Tibial artery (tissue), 4 donors: Measurements from ENCODE around the gene SLC26A6.

Source experiments
- DNase-seq, 2 donors: peaks; one replicate each; pipeline ENCODE4 v3.0.0-alpha.2; 2019
- H3K27ac ChIP-seq, 2 donors: fragments of 200-600 bp; sonication (generic) in 1 of 2; 1 replicate in 1 of 2; 2 replicates in 1 of 2; pipeline ENCODE4 v1.5.1; 2018 to 2019; ENCODE audit warnings: mild to moderate bottlenecking in 1 of 2
- H3K27me3 ChIP-seq, 2 donors: fragments of 200-600 bp; sonication (generic) in 1 of 2; one replicate each; pipeline versions ENCODE4 v1.5.1 to v1.6.0; 2016 to 2019
- H3K36me3 ChIP-seq, 3 donors: fragments of 200-600 bp; sonication (generic) in 2 of 3; one replicate each; pipeline ENCODE4 v1.5.1; 2016 to 2019; ENCODE audit warnings: mild to moderate bottlenecking in 2 of 3
- H3K4me1 ChIP-seq, 4 donors: fragments of 200-600 bp; sonication (generic) in 2 of 4; 1 replicate in 3 of 4; 2 replicates in 1 of 4; pipeline ENCODE4 v1.5.1; 2016 to 2019
- H3K4me3 ChIP-seq, 2 donors: fragments of 200-600 bp; sonication (generic) in 1 of 2; 1 replicate in 1 of 2; 2 replicates in 1 of 2; pipeline ENCODE4 v1.5.1; 2018 to 2019; ENCODE audit warnings: mild to moderate bottlenecking in 2 of 2
- H3K9me3 ChIP-seq, 3 donors: fragments of 200-600 bp; sonication (generic) in 1 of 3; one replicate each; pipeline ENCODE4 v1.5.1; 2016 to 2019
- CTCF ChIP-seq, 2 experiments: fragments of 200-600 bp in 1 of 2; fragments of 450-650 bp in 1 of 2; IDR thresholded peaks; one replicate each; pipeline ENCODE4 v1.5.1; 2017 to 2019; ENCODE audit warnings: antibody characterized with exemption in 2 of 2, mild to moderate bottlenecking in 1 of 2, moderate library complexity in 1 of 2
- intact Hi-C: fragments of 100-400 bp; cut with DNase I; formaldehyde crosslinking; loops from one replicate; pipeline ENCODE4 v1.15.0; 2023; ENCODE audit warnings: low total_unique reads

SLC26A6 gene

GRCh38 chr3:48664313-48664644 is 29.0 kb upstream of the SLC26A6 start:
- TF ChIP-seq CTCF (IDR thresholded peaks at IDR 0.05) = no peak
- Histone ChIP-seq H3K27me3 (peaks cover 0 to 13% of the 10 kb centered on the region in 2 donors), H3K4me1 (peaks cover 0 to 32% (median 18%) of the 10 kb centered on the region in 4 donors), H3K9me3 (no peaks in the 10 kb centered on the region), H3K36me3 (peaks cover 0 to 9% (median 5%) of the 10 kb centered on the region in 3 donors), H3K27ac (peak overlapping the region; percentile 85 to 86), H3K4me3 (peak overlapping the region; percentile 52 to 56)
- no peak for DNase-seq
- intact Hi-C loops = no loop called here

- H3K27me3 ChIP-seq = peaks cover 0 to 13% of the 10 kb centered on the region in 2 donors
Observed at GRCh38 chr3:48663489-48664312, 28.4 kb upstream of the SLC26A6 start.

DNA sequence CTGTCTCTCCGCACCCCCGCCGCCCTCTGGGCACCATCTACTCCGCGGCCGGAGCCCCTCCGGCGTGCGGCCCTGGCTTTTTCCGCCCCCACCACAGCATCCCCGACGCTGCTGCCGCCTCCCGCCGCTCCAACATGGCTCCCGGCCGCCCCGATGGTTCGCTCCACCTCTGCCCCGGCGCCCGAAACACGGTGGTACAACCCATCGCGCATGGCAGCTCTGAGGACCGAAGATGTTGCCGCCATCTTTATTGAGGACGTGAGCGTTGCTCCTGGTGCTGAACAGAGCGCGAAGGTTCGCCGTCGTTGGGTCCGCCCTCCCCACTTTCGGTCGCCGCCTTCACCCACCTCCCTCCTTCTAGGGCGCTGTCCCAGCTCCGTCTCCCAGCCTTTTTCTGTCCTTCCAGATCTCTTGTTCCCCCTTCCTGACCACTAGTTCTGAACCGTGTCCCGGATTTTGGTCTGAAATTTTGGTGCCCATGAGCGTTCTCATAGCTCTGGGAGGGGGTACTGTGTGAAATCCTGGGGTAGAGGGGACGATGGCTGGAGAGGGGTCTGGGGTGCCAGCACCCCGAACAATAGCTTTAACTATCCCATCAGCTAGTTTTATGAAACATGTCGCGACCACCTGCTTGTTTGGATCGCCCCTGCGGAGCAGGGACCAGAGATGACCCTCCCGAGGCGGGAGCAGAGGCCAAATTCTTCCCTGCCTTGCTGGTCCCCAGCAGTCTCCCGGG is 27.7 kb upstream of the SLC26A6 start, which contains the start of gene CELSR3:
TSS of gene CELSR3 (minus strand) at position 134 of the 736 bp plus-strand sequence. CDS start 252 bp downstream, outside the sequence.
- TF ChIP-seq CTCF (IDR thresholded peaks at IDR 0.05) = no peak
- Histone ChIP-seq H3K27me3 (peaks cover 0 to 13% of the 10 kb centered on the region in 2 donors), H3K27ac (peak within 1 kb of the TSS; percentile 85 to 86), H3K36me3 (peaks cover 0 to 9% (median 5%) of the 10 kb centered on the region in 3 donors), H3K4me1 (peaks cover 0 to 32% (median 18%) of the 10 kb centered on the region in 4 donors), H3K4me3 (peak within 1 kb of the TSS; percentile 52 to 56), H3K9me3 (no peaks in the 10 kb centered on the region)
- DNase-seq = peak; percentile 72 to 89
- intact Hi-C loops = no loop called here

More at GRCh38 chr3:48663489-48664312, 28.4 kb upstream of the SLC26A6 start:
- peak; percentile 60 to 69 for TF ChIP-seq CTCF (IDR thresholded peaks at IDR 0.05)
- DNase-seq = peak; percentile 91 to 98
- H3K4me1 ChIP-seq = peaks cover 0 to 32% (median 18%) of the 10 kb centered on the region in 4 donors
- H3K27ac ChIP-seq = peak overlapping the region; percentile 85 to 86
- peaks cover 0 to 9% (median 5%) of the 10 kb centered on the region in 3 donors for H3K36me3 ChIP-seq
- no peaks in the 10 kb centered on the region for H3K9me3 ChIP-seq
- intact Hi-C loops = no loop called here
- peak overlapping the region; percentile 52 to 56 for H3K4me3 ChIP-seq

DNA sequence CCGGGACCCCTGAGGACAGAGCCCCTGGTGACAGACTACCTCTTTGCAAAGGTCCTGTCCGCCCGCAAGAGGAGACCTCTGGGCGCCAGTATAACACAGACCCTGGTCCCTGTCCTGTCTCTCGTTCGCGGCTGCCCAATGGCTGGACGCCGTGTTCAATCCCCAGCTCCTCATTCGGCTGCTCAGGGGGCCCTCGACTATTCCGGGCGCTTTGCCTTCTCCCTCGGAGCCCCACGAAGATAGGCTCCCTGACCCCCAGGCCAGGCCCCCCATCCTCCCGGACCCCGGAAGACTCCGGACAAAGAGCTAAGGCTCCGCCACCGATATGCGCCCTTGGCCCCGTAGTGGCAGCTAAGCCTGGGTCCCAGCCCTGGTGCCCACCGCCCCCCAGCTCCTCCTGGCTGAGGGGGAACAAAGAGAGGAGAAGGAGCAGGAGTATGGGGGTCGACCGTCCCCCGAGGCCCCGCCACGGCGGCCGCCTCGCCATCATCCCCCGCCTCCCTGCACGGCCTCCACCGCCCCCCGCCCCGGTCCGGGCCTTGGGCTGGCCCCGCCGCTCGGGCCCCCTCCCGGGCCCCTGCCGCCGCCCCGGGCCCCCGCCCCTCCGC is 27.0 kb upstream of the SLC26A6 start:
- intact Hi-C loops = no loop called here
- DNase-seq = no peak
- TF ChIP-seq CTCF (IDR thresholded peaks at IDR 0.05) = no peak
- Histone ChIP-seq H3K27me3 (peaks cover 0 to 13% of the 10 kb centered on the region in 2 donors), H3K36me3 (peaks cover 0 to 9% (median 5%) of the 10 kb centered on the region in 3 donors), H3K4me3 (peak overlapping the region; percentile 52 to 56), H3K4me1 (peaks cover 0 to 32% (median 18%) of the 10 kb centered on the region in 4 donors), H3K9me3 (no peaks in the 10 kb centered on the region), H3K27ac (peak overlapping the region in 1 of 2 donors; percentile 85)

DNA sequence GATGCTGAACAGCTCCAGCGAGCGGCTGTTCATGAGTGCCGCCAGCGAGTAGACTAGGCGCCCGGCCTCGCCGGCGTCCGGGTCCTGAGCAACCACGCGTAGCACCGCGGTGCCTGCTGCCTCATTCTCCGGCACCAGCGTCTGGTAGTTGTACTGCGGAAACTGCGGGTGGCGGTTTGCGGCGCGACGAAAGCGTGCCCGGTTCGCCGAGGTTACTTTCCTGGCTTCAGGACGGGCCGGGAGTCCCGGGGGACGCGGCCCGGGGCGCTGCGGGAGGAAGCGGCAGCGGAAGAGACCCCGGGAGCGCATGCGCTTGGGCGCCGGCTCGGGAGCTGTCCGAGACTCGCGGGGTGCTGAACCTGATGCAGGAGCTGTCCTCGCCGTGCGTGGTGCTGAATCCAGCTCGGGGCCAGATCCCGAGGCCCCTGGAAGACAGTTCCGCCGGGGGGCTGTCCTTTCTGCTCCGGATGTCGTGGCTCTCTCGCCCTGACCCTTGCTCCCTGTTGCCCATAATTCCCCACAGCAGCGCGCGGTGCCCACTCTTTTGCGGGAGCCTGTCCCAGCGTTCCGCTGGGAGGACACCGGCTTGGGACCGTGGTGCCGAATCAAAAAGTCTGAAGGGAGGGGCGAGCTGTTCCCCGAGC is 26.4 kb upstream of the SLC26A6 start:
- H3K9me3 ChIP-seq = no peaks in the 10 kb centered on the region
- H3K4me3 ChIP-seq = peak overlapping the region; percentile 25 to 45
- peak in 1 of 2 donors; percentile 52 for DNase-seq
- intact Hi-C loops = no loop called here
- peaks cover 0 to 37% (median 21%) of the 10 kb centered on the region in 4 donors for H3K4me1 ChIP-seq
- H3K27ac ChIP-seq = no peak overlapping the region
- TF ChIP-seq CTCF (IDR thresholded peaks at IDR 0.05) = no peak
- peaks cover 0 to 6% (median 2%) of the 10 kb centered on the region in 3 donors for H3K36me3 ChIP-seq
- peaks cover 0 to 13% of the 10 kb centered on the region in 2 donors for H3K27me3 ChIP-seq
